ENCODE results near the gene SMIM27. TPM values are rescaled to one million over a fixed set of nuclear protein-coding genes. Genes with fewer than 3 reads are reported as not detected.

The SMIM27 gene
- total RNA-seq, 1 experiment from 2014 or later, result 13.6 TPM

DNA sequence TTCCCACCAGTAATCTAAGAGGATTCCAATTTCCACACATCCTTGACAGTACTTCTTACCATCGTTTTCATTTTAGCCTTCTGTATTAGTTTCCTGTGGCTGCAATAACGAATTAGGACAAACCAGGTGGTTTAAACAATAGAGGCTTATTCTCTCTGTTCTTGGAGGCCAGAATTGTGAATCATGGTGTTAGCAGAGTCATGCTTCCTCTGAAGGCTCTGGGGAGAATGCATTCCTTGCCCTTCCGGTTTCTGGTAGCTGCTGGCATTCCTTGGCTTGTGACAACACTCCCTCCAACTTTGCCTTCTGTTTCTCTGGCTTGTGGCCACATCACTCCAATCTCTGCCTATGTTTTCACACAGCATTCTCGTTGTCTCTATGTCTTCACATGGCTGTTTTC is 49.7 kb upstream of the SMIM27 start (continued):
- no peak for TF ChIP-seq KAT7 (CRISPR knock-in tag; IDR thresholded peaks at IDR 0.05; ENCODE audit: borderline replicate concordance)
- TF ChIP-seq, protein P1, sequence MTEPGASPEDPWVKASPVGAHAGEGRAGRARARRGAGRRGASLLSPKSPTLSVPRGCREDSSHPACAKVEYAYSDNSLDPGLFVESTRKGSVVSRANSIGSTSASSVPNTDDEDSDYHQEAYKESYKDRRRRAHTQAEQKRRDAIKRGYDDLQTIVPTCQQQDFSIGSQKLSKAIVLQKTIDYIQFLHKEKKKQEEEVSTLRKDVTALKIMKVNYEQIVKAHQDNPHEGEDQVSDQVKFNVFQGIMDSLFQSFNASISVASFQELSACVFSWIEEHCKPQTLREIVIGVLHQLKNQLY (CRISPR knock-in tag; IDR thresholded peaks at IDR 0.05), result no peak
- no peak for TF ChIP-seq ZNF396 (CRISPR knock-in tag; IDR thresholded peaks at IDR 0.05; ENCODE audit: borderline replicate concordance)
- TF ChIP-seq, protein P2, sequence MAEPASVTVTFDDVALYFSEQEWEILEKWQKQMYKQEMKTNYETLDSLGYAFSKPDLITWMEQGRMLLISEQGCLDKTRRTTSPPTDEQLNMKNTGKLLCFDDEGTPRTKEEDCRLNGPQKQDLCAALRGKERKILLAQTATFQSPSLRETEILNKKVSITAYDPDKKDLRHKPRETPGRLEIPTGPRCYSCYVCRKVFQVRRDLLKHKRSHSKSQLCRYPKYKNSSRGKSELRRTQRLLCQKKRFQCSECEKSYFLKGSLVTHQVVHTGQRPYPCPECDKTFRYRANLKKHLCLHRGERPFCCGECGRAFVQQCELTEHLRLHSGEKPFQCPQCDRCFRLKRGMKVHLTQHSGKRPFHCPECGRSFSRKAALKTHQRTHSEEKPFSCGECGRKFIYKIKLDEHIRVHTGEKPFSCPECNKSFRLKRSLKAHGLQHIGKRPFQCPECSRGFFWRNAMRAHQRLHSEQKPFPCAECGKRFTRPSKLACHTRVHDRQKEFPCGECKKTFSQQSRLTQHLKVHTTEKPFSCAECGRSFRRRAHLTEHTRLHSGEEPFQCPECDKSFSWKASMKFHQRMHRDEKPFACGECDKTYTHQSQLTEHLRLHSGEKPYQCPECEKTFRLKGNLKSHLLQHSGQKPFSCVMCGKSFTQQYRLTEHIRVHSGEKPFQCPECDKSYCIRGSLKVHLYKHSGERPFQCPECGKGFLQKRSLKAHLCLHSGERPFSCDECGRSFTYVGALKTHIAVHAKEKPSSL (CRISPR knock-in tag; conservative IDR thresholded peaks at IDR 0.05), result no peak
- TF ChIP-seq, protein P3, sequence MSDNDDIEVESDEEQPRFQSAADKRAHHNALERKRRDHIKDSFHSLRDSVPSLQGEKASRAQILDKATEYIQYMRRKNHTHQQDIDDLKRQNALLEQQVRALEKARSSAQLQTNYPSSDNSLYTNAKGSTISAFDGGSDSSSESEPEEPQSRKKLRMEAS (CRISPR knock-in tag; IDR thresholded peaks at IDR 0.05), result no peak
- no peak for TF ChIP-seq FOXK1 (CRISPR knock-in tag; IDR thresholded peaks at IDR 0.05)
- TF ChIP-seq ZBTB21 (CRISPR knock-in tag; IDR thresholded peaks at IDR 0.05; ENCODE audit: borderline replicate concordance), result no peak
- no peak for TF ChIP-seq MXD4 (CRISPR knock-in tag; IDR thresholded peaks at IDR 0.05; ENCODE audit: borderline replicate concordance)
- TF ChIP-seq, protein P4, sequence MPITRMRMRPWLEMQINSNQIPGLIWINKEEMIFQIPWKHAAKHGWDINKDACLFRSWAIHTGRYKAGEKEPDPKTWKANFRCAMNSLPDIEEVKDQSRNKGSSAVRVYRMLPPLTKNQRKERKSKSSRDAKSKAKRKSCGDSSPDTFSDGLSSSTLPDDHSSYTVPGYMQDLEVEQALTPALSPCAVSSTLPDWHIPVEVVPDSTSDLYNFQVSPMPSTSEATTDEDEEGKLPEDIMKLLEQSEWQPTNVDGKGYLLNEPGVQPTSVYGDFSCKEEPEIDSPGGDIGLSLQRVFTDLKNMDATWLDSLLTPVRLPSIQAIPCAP (CRISPR knock-in tag; IDR thresholded peaks at IDR 0.05), result no peak
- TF ChIP-seq JAZF1 (CRISPR knock-in tag; IDR thresholded peaks at IDR 0.05), result no peak
- no peak for TF ChIP-seq IRF2 (CRISPR knock-in tag; IDR thresholded peaks at IDR 0.05; ENCODE audit: borderline replicate concordance, low read depth)
- no peak for TF ChIP-seq OVOL2 (CRISPR knock-in tag; IDR thresholded peaks at IDR 0.05; ENCODE audit: borderline replicate concordance)
- no peak for TF ChIP-seq ZNF219 (CRISPR knock-in tag; IDR thresholded peaks at IDR 0.05; ENCODE audit: borderline replicate concordance)
- TF ChIP-seq, protein P5, sequence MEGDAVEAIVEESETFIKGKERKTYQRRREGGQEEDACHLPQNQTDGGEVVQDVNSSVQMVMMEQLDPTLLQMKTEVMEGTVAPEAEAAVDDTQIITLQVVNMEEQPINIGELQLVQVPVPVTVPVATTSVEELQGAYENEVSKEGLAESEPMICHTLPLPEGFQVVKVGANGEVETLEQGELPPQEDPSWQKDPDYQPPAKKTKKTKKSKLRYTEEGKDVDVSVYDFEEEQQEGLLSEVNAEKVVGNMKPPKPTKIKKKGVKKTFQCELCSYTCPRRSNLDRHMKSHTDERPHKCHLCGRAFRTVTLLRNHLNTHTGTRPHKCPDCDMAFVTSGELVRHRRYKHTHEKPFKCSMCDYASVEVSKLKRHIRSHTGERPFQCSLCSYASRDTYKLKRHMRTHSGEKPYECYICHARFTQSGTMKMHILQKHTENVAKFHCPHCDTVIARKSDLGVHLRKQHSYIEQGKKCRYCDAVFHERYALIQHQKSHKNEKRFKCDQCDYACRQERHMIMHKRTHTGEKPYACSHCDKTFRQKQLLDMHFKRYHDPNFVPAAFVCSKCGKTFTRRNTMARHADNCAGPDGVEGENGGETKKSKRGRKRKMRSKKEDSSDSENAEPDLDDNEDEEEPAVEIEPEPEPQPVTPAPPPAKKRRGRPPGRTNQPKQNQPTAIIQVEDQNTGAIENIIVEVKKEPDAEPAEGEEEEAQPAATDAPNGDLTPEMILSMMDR (IDR thresholded peaks at IDR 0.05), result no peak
- no peak for TF ChIP-seq TEAD4 (CRISPR knock-in tag; IDR thresholded peaks at IDR 0.05)

DNA sequence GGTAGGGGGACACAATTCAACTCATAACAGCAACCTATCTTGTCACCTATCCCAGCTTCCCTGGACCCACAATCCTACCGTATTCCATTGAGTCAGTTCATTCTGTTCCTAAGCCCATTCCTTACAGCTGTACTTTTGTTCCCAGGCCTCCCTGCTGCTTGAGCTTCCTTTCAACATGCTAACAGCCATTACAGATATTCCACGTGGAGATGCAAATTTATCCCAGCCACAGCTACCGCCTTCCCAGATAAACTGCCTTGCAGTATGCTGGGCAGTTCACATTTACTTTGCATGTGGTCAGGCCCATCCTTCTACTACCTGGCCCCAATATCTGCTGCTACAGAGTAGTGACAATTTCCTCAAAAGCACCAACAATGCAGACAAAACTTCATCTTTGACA is 49.1 kb upstream of the SMIM27 start:
- H3K9me3 Mint-ChIP-seq, result peaks cover 24% of the 10 kb centered on the region
- peaks cover 9% of the 10 kb centered on the region for H3K4me1 Mint-ChIP-seq
- no peak overlapping the region for H3K4me3 Mint-ChIP-seq
- H3K36me3 Mint-ChIP-seq, result peaks cover 25% of the 10 kb centered on the region
- no peak for DNase-seq (ENCODE audit: low spot score)
- TF ChIP-seq, protein P6, sequence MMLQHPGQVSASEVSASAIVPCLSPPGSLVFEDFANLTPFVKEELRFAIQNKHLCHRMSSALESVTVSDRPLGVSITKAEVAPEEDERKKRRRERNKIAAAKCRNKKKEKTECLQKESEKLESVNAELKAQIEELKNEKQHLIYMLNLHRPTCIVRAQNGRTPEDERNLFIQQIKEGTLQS (CRISPR knock-in tag; conservative IDR thresholded peaks at IDR 0.05), result no peak
- TF ChIP-seq NFYB (CRISPR knock-in tag; conservative IDR thresholded peaks at IDR 0.05; ENCODE audit: low read depth), result no peak
- TF ChIP-seq, protein P7, sequence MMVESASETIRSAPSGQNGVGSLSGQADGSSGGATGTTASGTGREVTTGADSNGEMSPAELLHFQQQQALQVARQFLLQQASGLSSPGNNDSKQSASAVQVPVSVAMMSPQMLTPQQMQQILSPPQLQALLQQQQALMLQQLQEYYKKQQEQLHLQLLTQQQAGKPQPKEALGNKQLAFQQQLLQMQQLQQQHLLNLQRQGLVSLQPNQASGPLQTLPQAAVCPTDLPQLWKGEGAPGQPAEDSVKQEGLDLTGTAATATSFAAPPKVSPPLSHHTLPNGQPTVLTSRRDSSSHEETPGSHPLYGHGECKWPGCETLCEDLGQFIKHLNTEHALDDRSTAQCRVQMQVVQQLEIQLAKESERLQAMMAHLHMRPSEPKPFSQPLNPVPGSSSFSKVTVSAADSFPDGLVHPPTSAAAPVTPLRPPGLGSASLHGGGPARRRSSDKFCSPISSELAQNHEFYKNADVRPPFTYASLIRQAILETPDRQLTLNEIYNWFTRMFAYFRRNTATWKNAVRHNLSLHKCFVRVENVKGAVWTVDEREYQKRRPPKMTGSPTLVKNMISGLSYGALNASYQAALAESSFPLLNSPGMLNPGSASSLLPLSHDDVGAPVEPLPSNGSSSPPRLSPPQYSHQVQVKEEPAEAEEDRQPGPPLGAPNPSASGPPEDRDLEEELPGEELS (CRISPR knock-in tag; IDR thresholded peaks at IDR 0.05), result no peak
- H3K27ac Mint-ChIP-seq, result no peak overlapping the region
- peak; percentile 65 for ATAC-seq
- no peaks in the 10 kb centered on the region for H3K27me3 Mint-ChIP-seq (ENCODE audit: low read depth)
- CTCF ChIA-PET, result interaction anchor here (1.1 to 1.9 kb wide), 4 partner anchors 23 to 124 kb away, joined by 3 to 14 read pairs (median 4); partner anchors contain the start of gene RIGI
- POLR2A ChIA-PET, result interaction anchor here (0.8 kb wide), 1 partner anchor 23 kb away, joined by 3 read pairs; the partner anchor contains the start of gene RIGI

Data from WTC11 (cell line).